ENCODE results near the gene ODAD3.

GRCh38 chr19:11383706-11384048, 51.2 kb downstream of the ODAD3 start:
- TF ChIP-seq CTCF (IDR thresholded peaks at IDR 0.05; ENCODE audit: poor library complexity): no peak
- no peak for TF ChIP-seq EZH2 (IDR thresholded peaks at IDR 0.05; ENCODE audit: borderline replicate concordance)

Data from hepatocyte (in vitro differentiated cells).